ENCODE results near the gene CPEB4.

CPEB4 gene

DNA sequence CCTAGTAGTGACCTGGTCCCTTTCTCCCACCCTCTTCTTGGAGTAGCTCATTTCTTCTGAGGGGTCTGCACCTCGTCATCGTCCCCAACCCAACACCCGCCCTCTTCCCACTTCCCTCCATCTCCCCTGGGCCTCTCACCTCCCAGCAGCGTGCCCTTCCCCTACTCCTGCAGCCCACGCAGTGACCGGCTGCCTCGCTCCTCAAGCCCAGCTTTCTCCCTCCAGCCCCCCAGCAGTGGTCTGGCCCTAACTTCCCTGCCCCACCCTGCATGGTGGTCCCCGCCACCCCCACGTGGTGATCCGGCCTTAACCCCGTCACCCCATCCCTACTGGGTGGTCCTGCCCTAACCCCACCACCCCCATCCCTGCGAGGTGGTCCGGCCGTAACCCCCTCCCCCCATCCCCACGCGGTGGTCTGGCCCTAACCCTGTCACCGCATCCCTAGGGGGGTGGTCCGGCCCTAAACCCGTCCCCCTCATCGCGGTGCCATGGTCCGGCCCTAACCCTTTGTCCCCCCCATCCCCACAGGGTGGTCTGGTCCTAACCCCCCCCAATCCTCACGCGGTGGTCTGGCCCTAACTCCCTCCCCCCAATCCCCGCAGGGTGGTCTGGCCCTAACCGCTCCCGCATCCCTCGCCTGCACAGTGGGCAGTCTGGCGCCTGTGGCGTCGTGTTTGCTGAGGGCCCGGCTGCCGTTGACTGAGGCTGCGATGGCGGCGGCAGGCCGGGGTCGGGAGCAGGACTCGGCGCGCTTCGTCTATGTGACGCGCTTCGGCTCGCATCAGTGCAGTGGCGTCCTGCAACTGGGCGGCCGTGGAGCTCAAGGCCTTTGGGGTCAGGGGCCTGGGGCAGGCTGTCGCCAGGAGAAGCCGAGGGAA lies 100.6 kb downstream of the CPEB4 start, which contains the start of gene C5orf47:
Gene C5orf47 (plus strand): TSS at position 617 of the 878 bp plus-strand sequence. CDS start 94 bp downstream, at position 711.
- DNase-seq = no peak

- no peak for DNase-seq
Measured at GRCh38 chr5:173989432-173990082, 101.4 kb downstream of the CPEB4 start.

- no peak for DNase-seq
Measured at GRCh38 chr5:173997331-173997730, 109.2 kb downstream of the CPEB4 start.

DNA sequence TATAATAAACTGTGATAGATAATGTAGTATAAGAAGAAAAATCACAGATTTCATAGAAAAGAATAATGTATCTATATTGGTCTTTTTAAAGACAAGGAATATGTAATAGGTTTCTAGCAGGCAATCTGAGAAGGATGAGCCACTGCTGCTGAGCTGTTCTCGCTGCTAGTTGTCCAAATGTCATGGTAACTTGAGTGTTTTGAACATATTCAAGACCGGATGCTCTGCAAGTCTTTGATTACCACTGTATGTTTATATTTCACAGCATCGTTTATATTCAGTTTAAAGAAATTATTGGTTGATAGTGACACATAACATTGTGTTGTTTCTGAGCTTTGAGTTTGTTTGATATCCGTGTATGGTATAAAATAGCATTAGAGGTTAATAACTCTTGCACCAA lies 110.4 kb downstream of the CPEB4 start:
- DNase-seq = no peak

- DNase-seq = no peak
Measured at GRCh38 chr5:174000076-174000475, 111.9 kb downstream of the CPEB4 start.

DNA sequence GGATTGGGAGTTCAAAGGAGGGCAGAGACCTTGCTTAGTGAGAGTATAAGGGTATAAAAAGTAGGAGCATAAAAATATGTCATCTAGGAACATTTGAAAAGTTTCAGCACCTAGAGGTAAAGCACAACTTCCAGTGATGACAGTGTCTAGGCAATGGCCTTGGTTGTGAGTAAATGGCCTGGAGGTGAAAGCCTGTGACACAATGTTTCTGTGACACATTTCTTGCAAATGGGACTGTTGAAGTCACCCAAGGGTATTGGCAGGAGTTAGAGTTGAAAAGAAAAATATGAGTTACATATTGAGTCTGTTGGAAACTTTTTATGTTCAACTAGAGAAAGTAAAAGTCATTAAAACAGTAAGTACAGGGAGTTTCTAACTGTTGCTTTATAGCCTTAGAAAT lies 115.6 kb downstream of the CPEB4 start:
- no peak for DNase-seq

GRCh38 chr5:174008922-174009321 lies 120.8 kb downstream of the CPEB4 start:
- no peak for DNase-seq

- DNase-seq = no peak
Measured at GRCh38 chr5:174010365-174010764, 122.2 kb downstream of the CPEB4 start.

DNA sequence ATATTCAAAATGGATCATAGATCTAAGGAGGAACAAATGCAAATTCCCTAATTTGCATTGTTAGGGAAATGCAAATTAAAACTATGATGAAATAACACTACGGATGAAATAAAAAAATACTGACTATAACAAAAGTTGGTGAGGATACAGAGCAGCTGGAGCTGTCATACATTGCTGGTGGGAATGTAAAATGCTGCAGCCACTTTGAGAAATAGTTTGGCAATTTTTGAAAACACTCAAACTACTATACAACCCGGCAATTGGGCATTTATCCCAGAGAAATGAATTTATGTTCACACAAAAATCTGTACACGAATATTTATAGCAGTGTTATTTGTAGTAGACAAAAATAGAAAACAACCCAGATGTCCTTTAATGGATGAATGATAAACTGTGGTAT lies 123.3 kb downstream of the CPEB4 start:
- no peak for DNase-seq

All from CD4-positive, alpha-beta T cell treated with Interleukin-21 for 1 hour (primary cell).